Measurements from ENCODE around the gene MIPOL1. TPM values are rescaled to one million over a fixed set of nuclear protein-coding genes. Genes with fewer than 3 reads are reported as not detected.

Gene MIPOL1
- total RNA-seq, 1 donor from 2014 or later, result 8.4 TPM

DNA sequence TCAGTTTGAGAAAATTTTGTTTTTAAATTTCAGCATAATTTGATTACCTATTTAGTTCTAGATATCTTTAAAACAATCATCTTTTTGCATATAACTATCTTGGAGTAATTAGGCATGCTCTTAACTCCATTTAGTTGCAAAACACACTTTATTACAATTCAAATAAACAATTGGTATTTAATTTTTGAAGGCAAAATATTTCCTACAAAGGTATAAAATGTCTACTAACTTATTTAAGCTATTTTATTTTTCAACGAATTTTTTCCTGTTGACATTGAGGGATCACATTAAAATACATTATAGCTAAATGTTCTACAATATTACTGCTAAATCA lies 389.0 kb downstream of the MIPOL1 start:
- intact Hi-C loops (cut with DNase I), result no loop called here
- no peak for DNase-seq
- ATAC-seq (ENCODE audit: poor library complexity), result no peak

DNA sequence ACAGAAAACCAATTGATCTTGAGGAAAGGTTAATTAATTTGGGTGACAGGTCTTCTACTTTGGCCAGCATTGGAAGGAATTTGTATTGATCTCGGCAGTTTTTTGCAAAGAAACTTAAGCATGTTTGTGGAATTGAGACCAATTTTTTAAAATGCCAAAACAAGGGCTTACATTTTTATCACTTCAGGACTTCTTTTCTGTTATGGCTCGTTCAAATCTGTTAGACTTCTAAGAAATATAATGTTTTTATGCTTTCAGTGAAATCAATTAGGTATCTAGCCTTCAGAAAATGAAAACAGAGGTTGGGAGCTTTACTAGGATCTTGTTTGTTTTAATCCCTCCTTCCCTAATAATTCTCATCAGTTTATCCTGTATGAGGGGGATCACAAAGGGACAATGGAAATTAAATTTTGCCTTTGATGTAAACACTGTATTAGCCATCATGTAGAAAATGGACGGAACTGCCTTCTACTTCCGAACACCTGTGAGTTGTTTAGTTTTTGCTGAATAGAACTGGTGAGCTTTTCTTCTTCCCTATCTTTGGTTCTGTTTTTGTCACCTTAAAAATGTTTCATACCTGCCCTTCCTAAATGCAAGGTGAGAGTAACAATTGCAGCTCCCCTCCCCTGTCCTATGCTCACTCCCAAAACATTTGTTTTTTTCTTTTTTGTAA lies 389.5 kb downstream of the MIPOL1 start:
- ATAC-seq (ENCODE audit: poor library complexity) (no peak), DNase-seq (no peak)
- intact Hi-C loops (cut with DNase I), result no loop called here

DNA sequence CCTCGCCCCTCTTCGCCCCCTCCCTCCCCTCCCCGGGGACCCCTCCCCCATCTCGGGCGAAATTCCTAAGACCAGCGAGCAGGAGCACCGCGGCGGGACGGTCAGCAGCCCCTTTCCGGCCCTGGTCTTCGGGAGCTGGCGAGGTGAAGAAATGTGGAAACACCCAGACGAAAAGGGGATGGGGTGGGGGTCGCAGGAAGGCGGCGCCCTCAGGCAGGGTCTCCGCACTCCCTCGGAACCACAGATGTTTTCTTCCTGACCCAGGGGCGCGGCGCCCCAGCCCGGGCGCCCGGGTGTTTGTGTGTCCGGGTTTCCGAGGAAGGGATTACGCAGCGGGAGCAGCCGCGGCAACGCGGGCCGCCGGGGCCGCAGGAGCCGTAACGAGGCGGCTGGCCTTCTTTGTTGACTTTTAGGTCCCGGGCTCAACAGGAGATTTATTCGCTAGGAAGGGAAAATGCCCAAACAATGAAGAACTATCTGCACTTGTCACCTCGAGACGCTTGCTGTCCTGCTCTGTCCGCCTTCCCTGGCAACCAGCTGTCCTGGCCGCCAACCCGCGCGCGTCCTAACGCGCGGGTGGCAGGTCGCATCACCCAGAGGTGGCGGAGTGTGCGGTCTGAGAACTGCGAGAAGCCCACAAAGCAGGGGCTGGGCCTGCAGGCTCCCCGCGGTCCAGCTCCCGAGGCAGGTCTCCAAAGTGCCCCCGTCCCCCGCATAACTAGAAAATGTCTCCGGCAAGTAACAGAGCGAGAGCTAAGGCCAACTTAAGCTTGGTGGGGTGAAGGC lies 390.3 kb downstream of the MIPOL1 start:
- ATAC-seq (ENCODE audit: poor library complexity), result no peak
- intact Hi-C loops (cut with DNase I), result no loop called here
- no peak for DNase-seq

DNA sequence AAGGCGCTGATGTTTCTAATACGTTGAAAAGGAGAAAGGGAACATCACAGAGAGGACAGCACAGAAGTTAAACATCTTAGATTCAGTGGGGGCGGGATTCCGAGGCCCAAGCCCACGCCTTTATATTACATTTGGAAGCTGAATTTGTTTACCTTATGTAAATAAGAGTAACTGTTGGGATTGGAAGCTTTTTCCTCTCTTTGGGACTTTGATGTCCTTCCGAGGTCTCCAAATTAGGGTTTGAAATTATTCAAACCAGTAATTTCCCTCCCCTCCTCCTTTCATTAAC lies 390.9 kb downstream of the MIPOL1 start:
- ATAC-seq (ENCODE audit: poor library complexity) (no peak), DNase-seq (no peak)
- intact Hi-C loops (cut with DNase I), result no loop called here

DNA sequence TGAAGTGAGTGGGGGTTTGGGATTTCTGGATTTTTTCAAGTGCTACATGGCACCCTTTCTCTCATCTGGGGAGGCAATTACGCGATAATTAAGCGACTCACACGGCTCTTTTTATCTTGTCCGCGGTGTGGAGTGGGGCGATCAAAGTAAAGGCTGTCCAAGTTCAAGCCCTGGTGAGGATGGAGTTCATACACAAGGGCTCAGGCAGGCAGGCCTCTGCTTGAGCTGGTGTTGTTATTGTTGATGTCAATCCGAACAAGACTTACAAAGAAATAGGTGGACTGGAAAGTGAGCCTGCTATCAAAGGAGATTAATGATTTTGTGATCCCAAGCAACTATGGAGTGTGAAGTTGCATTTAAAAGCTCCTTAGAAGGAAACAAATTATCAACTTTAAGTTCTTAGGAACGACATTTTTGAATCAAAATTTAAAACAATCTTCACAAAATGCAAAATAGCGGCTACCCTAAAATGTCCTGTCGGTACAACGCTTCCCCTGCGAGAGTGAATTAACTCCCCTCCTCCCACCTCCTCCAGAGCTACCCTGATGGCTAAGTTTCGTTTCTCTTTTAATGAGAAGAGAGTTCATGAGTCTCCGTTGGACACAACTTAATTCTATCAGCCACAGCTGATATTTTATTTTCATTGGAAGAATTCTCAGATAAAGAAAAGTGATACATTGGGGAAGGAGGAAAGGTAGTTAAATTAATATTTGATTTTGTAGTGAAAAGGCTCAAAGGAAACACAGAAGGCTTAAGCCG lies 391.4 kb downstream of the MIPOL1 start:
- no peak for ATAC-seq (ENCODE audit: poor library complexity)
- intact Hi-C loops (cut with DNase I), result no loop called here
- no peak for DNase-seq

DNA sequence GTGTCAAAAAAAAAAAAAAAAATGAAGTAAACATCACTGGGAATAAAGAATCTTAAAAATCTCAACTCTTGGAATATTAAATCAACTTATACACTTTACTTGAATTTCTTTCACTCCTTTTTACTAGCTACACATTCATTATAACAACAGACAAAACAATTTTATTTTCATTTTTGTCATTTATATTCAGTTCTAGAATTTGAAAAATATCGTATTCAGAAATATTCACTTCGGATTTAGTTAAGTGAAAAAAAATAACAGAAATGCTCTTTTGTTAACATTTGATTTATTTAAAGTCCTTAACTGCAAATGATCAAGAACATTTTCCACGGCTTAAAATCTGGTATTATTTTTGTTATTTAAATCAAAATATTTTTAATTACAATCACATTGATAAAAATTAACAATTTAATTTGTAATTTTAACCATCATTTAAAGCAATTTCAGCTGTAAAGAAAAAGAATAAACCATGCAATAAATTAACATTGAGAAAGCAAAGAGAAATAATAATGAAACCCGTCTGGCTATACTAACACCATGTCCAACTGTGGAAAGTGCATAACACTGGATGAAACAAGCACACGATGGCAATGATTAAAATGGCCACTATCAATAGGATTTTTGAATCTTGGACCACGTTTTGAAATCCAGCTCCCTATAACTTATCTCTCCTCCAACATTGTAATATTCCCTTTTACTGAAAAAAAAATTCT lies 392.1 kb downstream of the MIPOL1 start:
- DNase-seq, result no peak
- intact Hi-C loops (cut with DNase I), result no loop called here
- no peak for ATAC-seq (ENCODE audit: poor library complexity)

DNA sequence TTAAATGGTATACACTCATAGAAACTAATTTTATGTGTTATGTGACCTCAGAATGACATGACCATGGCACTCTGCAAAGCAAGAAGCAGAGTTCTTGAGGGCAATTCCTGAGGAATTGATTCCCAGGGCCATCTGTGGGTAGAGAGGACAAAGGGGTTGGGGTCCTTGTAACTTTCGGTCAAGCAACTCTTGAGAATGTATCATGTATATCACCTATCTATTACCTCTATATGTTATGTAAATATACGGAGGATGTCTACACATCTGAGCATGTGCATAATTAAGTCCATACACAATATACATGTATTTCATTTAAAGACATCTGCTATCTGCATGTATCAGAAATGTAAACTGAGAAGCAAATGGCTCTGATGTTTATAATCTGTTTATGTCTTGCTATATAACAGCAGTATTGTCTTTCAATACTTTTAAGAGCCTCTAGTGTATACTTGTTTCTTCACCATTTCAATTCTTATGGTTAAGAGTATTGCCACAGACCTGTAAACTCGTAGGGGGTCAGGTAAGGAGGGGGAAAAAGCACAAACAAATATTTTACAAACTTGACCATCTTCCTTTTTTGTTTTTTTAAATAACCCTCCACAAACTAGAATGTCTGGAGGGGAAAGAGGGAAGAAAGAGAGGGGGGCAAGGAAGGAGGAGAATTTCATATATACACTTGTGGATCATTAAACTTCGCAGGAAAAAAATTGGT lies 392.8 kb downstream of the MIPOL1 start:
- ATAC-seq (ENCODE audit: poor library complexity) (no peak), DNase-seq (no peak)
- intact Hi-C loops (cut with DNase I), result no loop called here

DNA sequence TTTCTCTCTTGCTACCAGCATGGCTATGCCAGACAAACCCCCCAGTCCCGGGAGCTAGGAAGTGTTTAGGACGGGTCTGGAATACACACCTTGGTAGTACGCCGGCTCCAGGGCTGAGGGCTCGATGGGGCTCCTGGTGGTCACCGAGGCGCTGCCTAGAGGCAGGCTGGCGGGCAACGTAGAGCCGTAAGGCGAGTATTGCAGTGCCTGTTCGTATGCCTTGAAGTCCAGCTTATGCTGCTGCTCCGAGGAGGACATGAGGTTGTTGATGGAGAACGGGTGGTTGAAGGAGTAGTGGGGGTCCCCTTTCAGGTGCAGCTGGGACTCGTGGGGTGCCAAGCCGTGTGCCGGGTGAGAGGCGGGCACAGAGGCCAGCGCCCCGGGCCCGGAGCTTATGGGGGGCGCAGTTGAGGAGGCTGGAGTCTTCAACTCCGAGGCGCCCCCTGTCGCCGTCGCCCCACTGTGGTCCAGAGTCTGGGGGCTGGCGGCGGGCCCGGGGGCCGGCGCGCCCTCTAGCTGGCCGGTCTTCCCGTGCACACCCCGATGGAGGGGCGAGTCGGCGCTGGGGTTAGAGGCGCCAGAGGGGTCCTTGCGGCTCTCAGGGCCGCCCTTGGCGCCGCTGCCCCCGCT lies 393.7 kb downstream of the MIPOL1 start:
- ATAC-seq (ENCODE audit: poor library complexity) (peak; percentile 21), DNase-seq (no peak)
- intact Hi-C loops (cut with DNase I), result no loop called here

DNA sequence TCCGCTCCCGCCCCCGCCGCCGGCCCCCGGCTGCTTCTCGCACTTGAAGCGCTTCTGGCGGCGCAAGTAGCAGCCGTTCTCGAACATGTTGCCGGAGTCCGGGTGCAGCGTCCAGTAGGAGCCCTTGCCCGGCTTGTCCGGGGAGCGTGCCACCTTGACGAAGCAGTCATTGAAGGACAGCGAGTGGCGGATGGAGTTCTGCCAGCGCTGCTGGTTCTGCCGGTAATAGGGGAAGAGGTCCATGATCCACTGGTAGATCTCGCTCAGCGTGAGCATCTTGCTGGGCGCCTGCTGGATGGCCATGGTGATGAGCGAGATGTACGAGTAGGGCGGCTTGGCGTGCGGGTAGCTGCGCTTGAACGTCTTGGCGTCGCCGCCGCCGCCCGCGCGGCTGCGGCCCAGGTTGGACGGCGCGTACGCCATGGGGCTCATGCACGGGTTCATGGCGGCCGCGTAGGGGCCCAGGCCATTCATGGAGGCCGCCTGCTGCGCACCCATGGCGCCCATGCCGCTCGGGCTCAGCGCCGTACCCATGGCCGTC lies 394.3 kb downstream of the MIPOL1 start:
- DNase-seq (no peak), ATAC-seq (ENCODE audit: poor library complexity) (no peak)
- intact Hi-C loops (cut with DNase I), result no loop called here

DNA sequence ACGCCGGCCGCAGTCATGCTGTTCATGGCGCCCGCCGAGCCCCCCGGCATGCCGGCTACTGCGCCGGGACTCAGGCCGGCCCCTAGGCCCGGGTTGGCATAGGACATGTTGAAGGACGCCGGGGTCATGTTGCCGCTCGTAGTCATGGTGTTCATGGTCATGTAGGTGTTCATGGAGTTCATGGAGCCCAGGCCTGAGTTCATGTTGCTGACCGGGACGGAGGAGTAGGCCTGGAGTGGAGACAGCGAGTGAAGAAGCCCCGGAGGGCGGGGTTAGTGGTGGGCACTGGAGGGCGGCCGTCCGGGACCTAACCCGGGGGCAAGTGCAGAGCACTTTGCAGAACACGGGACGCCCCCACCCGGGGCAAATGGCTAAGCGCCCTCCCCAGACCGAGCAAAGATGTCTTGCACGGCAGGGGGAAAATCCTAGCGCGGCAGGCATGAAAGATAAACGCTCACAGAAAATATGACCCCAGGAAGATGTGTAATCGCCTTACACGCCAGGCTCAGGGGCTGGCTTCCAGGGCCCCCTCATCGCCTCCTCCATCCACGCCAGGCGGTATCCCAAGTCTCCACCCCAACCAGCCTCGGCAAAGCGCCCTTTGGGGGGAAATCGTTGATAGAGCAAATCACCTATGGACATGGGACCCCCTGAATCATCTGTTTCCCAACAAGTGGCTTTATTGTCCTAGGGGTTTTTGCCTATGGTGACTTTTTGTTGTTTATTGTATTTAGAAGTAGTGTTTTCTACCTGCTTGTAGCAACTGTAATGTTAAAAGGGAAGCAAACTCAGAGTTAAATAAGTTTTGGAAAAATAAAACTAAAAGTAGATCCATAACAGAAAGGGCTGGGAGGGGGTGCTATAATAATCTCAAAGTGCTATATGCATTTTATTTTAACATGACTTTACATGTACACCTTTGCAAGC lies 395.0 kb downstream of the MIPOL1 start:
- DNase-seq, result no peak
- no peak for ATAC-seq (ENCODE audit: poor library complexity)
- intact Hi-C loops (cut with DNase I), result no loop called here

DNA sequence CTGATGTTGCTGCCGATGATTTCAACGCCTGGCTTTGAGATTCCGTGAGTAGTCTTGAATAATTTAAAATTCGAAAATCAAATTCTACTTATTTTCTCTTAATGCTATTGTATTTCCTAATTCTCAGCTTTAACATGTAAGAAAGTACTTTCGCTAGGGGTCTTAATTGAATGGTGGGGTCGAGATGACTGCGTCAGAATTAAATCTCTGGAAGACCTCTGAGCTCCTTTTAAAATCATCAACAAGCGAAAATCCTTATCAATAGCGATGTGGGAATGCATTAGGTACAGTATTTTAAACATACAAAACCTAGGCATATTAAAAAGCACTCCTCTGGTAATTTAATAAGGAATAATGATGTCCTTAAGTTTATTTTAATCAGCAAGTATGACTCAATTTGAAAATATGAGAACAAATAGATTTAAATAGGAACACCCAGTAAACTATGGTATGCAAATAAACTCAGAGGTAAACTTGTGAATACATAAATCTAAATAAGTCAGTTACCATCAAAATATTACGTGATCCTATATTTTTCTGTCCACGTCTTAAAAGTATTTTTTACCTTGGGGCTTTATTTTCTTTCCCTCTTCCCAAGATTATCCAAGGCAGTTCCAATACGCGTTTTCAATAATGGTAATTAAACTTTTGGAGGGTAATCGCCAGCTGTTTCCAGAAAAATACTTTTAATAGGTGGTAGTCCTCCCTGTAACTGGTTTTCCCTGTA lies 395.9 kb downstream of the MIPOL1 start:
- DNase-seq (no peak), ATAC-seq (ENCODE audit: poor library complexity) (no peak)
- intact Hi-C loops (cut with DNase I), result no loop called here

DNA sequence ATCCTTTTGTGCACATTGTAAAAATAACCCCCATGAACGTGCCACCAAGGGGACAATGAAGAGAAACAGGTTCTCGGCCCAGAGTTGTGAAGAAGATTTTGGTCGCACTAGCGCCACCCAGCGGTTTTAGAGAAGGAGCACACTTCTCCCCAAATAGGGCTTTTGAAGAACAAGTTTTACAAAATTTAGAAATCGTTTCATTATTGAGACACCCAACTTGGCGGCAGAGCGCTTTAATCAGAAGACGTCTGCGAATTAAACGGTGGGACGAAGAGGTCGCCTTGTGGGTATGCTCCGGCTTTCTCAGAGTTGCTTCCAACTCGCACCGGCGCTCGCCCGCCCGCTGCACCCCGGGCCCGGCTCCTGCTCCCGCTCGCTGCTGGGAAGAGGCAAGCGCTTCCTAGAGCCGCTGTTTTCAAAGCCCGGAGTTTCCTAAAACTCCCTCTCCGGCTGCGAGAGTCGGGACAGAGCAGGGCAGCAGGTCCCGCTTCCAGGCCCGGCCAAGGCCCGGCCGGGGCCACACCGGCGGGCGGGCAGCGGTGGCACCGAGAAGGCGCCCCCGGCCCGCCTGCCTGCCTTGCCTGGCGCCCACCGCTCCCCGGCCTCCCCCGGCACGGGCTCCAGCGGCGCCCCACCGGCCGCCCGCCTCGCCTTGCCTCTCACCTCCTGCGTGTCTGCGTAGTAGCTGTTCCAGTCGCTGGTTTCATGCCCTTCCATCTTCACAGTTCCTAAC lies 396.7 kb downstream of the MIPOL1 start:
- ATAC-seq (ENCODE audit: poor library complexity) (no peak), DNase-seq (no peak)
- intact Hi-C loops (cut with DNase I), result no loop called here

DNA sequence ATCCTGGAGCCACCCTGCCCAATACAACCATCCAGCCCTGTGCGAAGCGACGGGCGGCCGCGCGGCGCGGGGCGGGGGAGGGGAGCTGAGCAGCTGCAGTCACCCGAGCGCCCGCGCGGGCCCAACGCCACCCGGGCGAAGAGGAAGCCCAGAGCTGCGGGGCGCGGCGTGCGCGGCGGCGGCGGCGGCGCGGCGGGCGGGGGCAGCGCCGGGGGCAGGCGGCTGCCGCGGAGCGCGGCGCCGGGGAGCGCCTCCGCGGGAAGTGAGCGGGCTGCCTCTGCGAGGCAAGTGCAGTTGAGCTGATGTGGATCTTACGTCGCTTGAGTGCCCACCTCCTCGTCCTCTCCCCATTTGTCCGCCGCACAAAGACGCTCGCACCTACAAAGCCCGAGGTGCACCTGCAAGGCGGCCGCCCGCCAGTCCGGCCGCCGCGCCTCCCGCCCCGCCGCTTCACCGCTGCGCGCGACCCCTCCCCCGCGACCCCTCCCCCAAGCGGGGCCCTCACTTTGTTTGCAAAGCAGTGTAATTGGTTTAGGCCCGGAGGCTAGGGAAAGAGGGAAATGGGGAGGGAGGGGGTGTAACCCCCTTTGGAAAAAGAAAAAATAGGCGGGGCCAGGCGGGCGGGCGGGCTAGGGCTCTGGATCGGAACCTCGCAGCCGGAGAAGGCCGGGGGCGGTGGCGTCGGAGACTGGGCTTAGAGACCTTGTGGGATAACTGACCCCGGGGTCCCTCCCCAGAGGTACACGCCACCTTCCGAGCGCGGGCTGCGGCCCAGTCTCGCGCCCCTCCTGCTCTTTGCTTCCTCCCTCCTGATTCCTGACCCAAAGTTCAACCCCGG lies 397.5 kb downstream of the MIPOL1 start, which contains the start of the genes FOXA1 and TTC6:
Gene FOXA1 (minus strand): TSS at position 279 of the 838 bp plus-strand sequence. CDS start 277 bp downstream, at position 2.
Gene TTC6 (plus strand): TSS at position 659 of the 838 bp plus-strand sequence. CDS start 26,436 bp downstream, outside the sequence.
- DNase-seq (peak; percentile 51), ATAC-seq (ENCODE audit: poor library complexity) (peak; percentile 29)
- intact Hi-C loops (cut with DNase I), result no loop called here

DNA sequence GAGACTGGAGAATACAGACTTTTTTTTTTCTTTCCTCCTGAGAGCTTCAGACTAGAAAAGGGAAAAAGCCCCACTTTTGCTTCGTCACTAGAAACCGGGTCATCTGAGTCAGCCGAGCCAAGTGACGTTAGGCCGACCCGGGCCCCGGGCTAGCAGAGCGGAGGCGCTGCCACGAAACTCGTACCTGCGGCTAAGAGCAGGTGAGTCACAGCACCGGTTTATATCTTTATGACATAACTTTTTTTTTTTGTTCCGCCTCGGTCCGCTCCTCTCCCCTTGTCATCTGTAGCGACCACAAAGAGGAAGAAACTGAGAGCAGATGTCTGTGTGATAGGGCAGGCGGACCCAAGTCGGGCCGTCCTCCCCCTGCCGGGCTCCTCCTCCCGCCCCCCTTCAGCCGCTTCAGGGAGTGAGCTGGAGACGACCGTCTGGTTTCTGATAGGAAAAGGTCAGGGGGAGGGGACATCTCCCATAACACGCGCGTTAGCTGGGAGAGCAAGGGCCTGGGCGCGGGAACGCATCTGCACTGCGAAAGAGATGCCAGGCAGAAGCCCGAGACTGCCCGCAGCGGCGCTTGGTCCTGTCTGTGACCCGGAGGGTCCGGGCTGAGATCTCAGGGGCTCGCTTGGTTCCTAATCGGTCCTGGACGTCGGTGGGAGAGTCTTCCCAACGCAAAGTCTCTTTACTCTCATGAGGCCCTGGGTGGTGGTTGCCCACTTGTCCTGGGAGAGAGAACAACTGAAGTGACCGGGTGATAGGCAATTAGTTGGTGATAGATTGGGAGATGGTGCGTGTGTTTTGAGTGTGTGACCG lies 398.3 kb downstream of the MIPOL1 start:
- DNase-seq (no peak), ATAC-seq (ENCODE audit: poor library complexity) (peak; percentile 30)
- intact Hi-C loops (cut with DNase I), result no loop called here

Measured in Right ventricle myocardium superior (tissue), 1 donor.